ENCODE results near the gene UGT1A3.

The UGT1A3 gene

GRCh38 chr2:233800208-233800607, 71.4 kb downstream of the UGT1A3 start:
- H3K4me3 ChIP-seq (ENCODE audit: low read depth, low read length): no peak overlapping the region
- no peak for DNase-seq (ENCODE audit: low read depth, low spot score)
- ChIA-PET POLR2A (no interaction called here), CTCF (no interaction called here)
- no peak for TF ChIP-seq CTCF (IDR thresholded peaks at IDR 0.05; ENCODE audit: insufficient read depth, low read length, missing control alignments)

GRCh38 chr2:233801357-233802131, 72.7 kb downstream of the UGT1A3 start:
- POLR2A ChIA-PET: no interaction called here
- no peak overlapping the region for H3K4me3 ChIP-seq (ENCODE audit: low read depth, low read length)
- CTCF ChIA-PET: no interaction called here
- TF ChIP-seq CTCF (IDR thresholded peaks at IDR 0.05; ENCODE audit: insufficient read depth, low read length, missing control alignments): no peak
- no peak for DNase-seq (ENCODE audit: low read depth, low spot score)

GRCh38 chr2:233802132-233802815, 73.4 kb downstream of the UGT1A3 start:
- no peak overlapping the region for H3K4me3 ChIP-seq (ENCODE audit: low read depth, low read length)
- no peak for TF ChIP-seq CTCF (IDR thresholded peaks at IDR 0.05; ENCODE audit: insufficient read depth, low read length, missing control alignments)
- no peak for DNase-seq (ENCODE audit: low read depth, low spot score)
- CTCF ChIA-PET: no interaction called here
- POLR2A ChIA-PET: no interaction called here

GRCh38 chr2:233803292-233803911, 74.6 kb downstream of the UGT1A3 start:
- H3K4me3 ChIP-seq (ENCODE audit: low read depth, low read length): no peak overlapping the region
- CTCF ChIA-PET: no interaction called here
- DNase-seq (ENCODE audit: low read depth, low spot score): no peak
- TF ChIP-seq CTCF (IDR thresholded peaks at IDR 0.05; ENCODE audit: insufficient read depth, low read length, missing control alignments): no peak
- POLR2A ChIA-PET: no interaction called here

- DNase-seq (ENCODE audit: low read depth, low spot score): no peak
- H3K4me3 ChIP-seq (ENCODE audit: low read depth, low read length): no peak overlapping the region
- POLR2A ChIA-PET: no interaction called here
- no peak for TF ChIP-seq CTCF (IDR thresholded peaks at IDR 0.05; ENCODE audit: insufficient read depth, low read length, missing control alignments)
- CTCF ChIA-PET: no interaction called here
These were observed 75.2 kb downstream of the UGT1A3 start for GRCh38 chr2:233803994-233804393.

- H3K4me3 ChIP-seq (ENCODE audit: low read depth, low read length): no peak overlapping the region
- DNase-seq (ENCODE audit: low read depth, low spot score): no peak
- CTCF ChIA-PET: no interaction called here
- POLR2A ChIA-PET: no interaction called here
- TF ChIP-seq CTCF (IDR thresholded peaks at IDR 0.05; ENCODE audit: insufficient read depth, low read length, missing control alignments): no peak
These were observed 78.5 kb downstream of the UGT1A3 start for GRCh38 chr2:233807215-233807865.
